ENCODE measurements around the gene MSRB3. TPM values are rescaled to one million over a fixed set of nuclear protein-coding genes. Genes with fewer than 3 reads are reported as not detected.

MSRB3 gene
- total RNA-seq = 26.9 and 30.1 TPM in 2 replicates

GRCh38 chr12:65278576-65279368, at the start of gene MSRB3:
Gene MSRB3, plus strand, starts transcription at chr12:65278683. Its CDS starts 29,897 bp downstream, at chr12:65308580.

Other genes with a start within 250 kb of the MSRB3 start
- gene WIF1, start 157.4 kb upstream of the MSRB3 start, total RNA-seq = not detected in 2 replicates
- gene LEMD3, start 109.1 kb upstream of the MSRB3 start, total RNA-seq = 16.3 and 20.4 TPM in 2 replicates